ENCODE results near the gene SPATA13. TPM values are rescaled to one million over a fixed set of nuclear protein-coding genes. Genes with fewer than 3 reads are reported as not detected.

Gene SPATA13
- total and polyA plus RNA-seq, 4 donors, result 10.5 to 36.7 (median 20.1) TPM

- ATAC-seq (ENCODE audit: insufficient read depth, low FRiP score), result peak; percentile 35
- WGBS, 2 donors, result 0 to 1% methylated on average over 10 of the region's 10 CpGs
- Histone ChIP-seq H3K4me1 (ENCODE audit: control insufficient read depth in 5 of 5, insufficient read depth in 5 of 5, low read length in 5 of 5) (peaks cover 14 to 52% (median 17%) of the 10 kb centered on the region in 5 donors), H3K36me3 (ENCODE audit: control insufficient read depth in 4 of 4, insufficient read depth in 4 of 4, low read length in 4 of 4) (no peaks in the 10 kb centered on the region), H3K9me3 (ENCODE audit: control insufficient read depth in 4 of 4, insufficient read depth in 3 of 4, low read length in 3 of 4) (no peaks in the 10 kb centered on the region), H3K4me3 (peak overlapping the region; percentile 22), H3K27ac (ENCODE audit: low read depth in 1 of 2, low read length in 1 of 2) (peak overlapping the region; percentile 66 to 88), H3K9ac (ENCODE audit: insufficient read depth in 1 of 2, low read length in 2 of 2) (peak overlapping the region in 1 of 2 donors; percentile 83), H3K27me3 (ENCODE audit: control insufficient read depth in 3 of 3, insufficient read depth in 3 of 3, low read length in 2 of 3) (no peaks in the 10 kb centered on the region)
- DNase-seq, result peak; percentile 74 to 83 (median 80)
- peak; percentile 87 for TF ChIP-seq CTCF (IDR thresholded peaks at IDR 0.05; ENCODE audit: control extremely low read depth, extremely low read depth)
Observed at GRCh38 chr13:24270639-24271141, 110.2 kb downstream of the SPATA13 start.

GRCh38 chr13:24271231-24271600 is 110.7 kb downstream of the SPATA13 start:
- ATAC-seq (ENCODE audit: insufficient read depth, low FRiP score), result no peak
- peak overlapping the region; percentile 48 to 83 for H3K9ac ChIP-seq (ENCODE audit: insufficient read depth in 1 of 2, low read length in 2 of 2)
- H3K4me3 ChIP-seq, result no peak overlapping the region
- H3K4me1 ChIP-seq (ENCODE audit: control insufficient read depth in 5 of 5, insufficient read depth in 5 of 5, low read length in 5 of 5), result peaks cover 14 to 52% (median 16%) of the 10 kb centered on the region in 5 donors
- H3K27me3 ChIP-seq (ENCODE audit: control insufficient read depth in 3 of 3, insufficient read depth in 3 of 3, low read length in 2 of 3), result no peaks in the 10 kb centered on the region
- peak in 1 of 3 donors; percentile 22 for DNase-seq
- no peaks in the 10 kb centered on the region for H3K9me3 ChIP-seq (ENCODE audit: control insufficient read depth in 4 of 4, insufficient read depth in 3 of 4, low read length in 3 of 4)
- peak overlapping the region in 1 of 2 donors; percentile 73 for H3K27ac ChIP-seq (ENCODE audit: low read depth in 1 of 2, low read length in 1 of 2)
- no peak for TF ChIP-seq CTCF (IDR thresholded peaks at IDR 0.05; ENCODE audit: control extremely low read depth, extremely low read depth)
- 10 to 15% methylated on average over 1 of the region's 1 CpG for WGBS, 2 donors
- H3K36me3 ChIP-seq (ENCODE audit: control insufficient read depth in 4 of 4, insufficient read depth in 4 of 4, low read length in 4 of 4), result no peaks in the 10 kb centered on the region

- DNase-seq (peak; percentile 58 to 69 (median 67)), ATAC-seq (ENCODE audit: insufficient read depth, low FRiP score) (peak; percentile 54)
- H3K27me3 ChIP-seq (ENCODE audit: control insufficient read depth in 3 of 3, insufficient read depth in 3 of 3, low read length in 2 of 3), result no peaks in the 10 kb centered on the region
- peak overlapping the region; percentile 48 to 83 for H3K9ac ChIP-seq (ENCODE audit: insufficient read depth in 1 of 2, low read length in 2 of 2)
- TF ChIP-seq CTCF (IDR thresholded peaks at IDR 0.05; ENCODE audit: control extremely low read depth, extremely low read depth), result no peak
- 6% methylated on average over 25 of the region's 25 CpGs for WGBS, 2 donors
- H3K27ac ChIP-seq (ENCODE audit: low read depth in 1 of 2, low read length in 1 of 2), result peak overlapping the region; percentile 73 to 96
- no peaks in the 10 kb centered on the region for H3K36me3 ChIP-seq (ENCODE audit: control insufficient read depth in 4 of 4, insufficient read depth in 4 of 4, low read length in 4 of 4)
- no peaks in the 10 kb centered on the region for H3K9me3 ChIP-seq (ENCODE audit: control insufficient read depth in 4 of 4, insufficient read depth in 3 of 4, low read length in 3 of 4)
- peaks cover 14 to 52% (median 16%) of the 10 kb centered on the region in 5 donors for H3K4me1 ChIP-seq (ENCODE audit: control insufficient read depth in 5 of 5, insufficient read depth in 5 of 5, low read length in 5 of 5)
- peak overlapping the region; percentile 35 for H3K4me3 ChIP-seq
Observed at GRCh38 chr13:24271601-24272451, 111.3 kb downstream of the SPATA13 start.
